Caco-2 (cell line): Measurements from ENCODE around the gene MYOZ1. TPM values are rescaled to one million over a fixed set of nuclear protein-coding genes. Genes with fewer than 3 reads are reported as not detected.

Experiments used
- BruUV-seq: library from RNA; stranded (reverse); fragments of 400-500 nt; replicated peaks from 2 replicates; lab custom pipeline; 2021; lab: Mats Ljungman, UMichigan
- CTCF ChIA-PET: fragments of 300-600 bp; sonication (Branson Sonifier 250); formaldehyde crosslinking; loops from one replicate; lab custom pipeline; 2022; ENCODE audit warnings: antibody characterized with exemption; lab: Charles Lee
- POLR2A ChIA-PET: fragments of 300-600 bp; sonication (Branson Sonifier 250); formaldehyde crosslinking; loops from one replicate; lab custom pipeline; 2022; ENCODE audit warnings: antibody characterized with exemption; lab: Charles Lee
- DNase-seq, 2 experiments: peaks; one replicate each; pipeline versions ENCODE4 v3.0.0 to v3.0.0-alpha.2; 2020 to 2022
- H3K27me3 ChIP-seq: replicated peaks from 2 replicates; pipeline ENCODE4 v1.6.0; 2011; ENCODE audit warnings: low read length; ENCODE audit not compliant: control insufficient read depth, insufficient read depth
- H3K36me3 ChIP-seq: 2 replicates; pipeline ENCODE4 v1.5.1; 2011; ENCODE audit warnings: low read length; ENCODE audit not compliant: control insufficient read depth, insufficient read depth
- H3K4me1 ChIP-seq: fragments of 250-450 bp; sonication (Bioruptor Pico); 2 replicates; pipeline ENCODE4 v1.5.1; 2020; ENCODE audit warnings: mild to moderate bottlenecking
- H3K4me3 ChIP-seq: 2 replicates; pipeline ENCODE4 v1.5.1; 2011; ENCODE audit warnings: low read depth, mild to moderate bottlenecking, control low read depth, low read length
- H3K9me3 ChIP-seq: fragments of 250-450 bp; sonication (Bioruptor Pico); 2 replicates; pipeline ENCODE4 v1.5.1; 2020; ENCODE audit warnings: mild to moderate bottlenecking, moderate library complexity
- H3K27ac Mint-ChIP-seq: one replicate; pipeline ENCODE4 v1.8.0; 2022; ENCODE audit warnings: mixed read lengths; ENCODE audit not compliant: unreplicated experiment
- H3K27me3 Mint-ChIP-seq: one replicate; pipeline ENCODE4 v1.8.0; 2022; ENCODE audit warnings: mixed read lengths; ENCODE audit not compliant: insufficient read depth, unreplicated experiment
- H3K36me3 Mint-ChIP-seq: one replicate; pipeline ENCODE4 v1.8.0; 2022; ENCODE audit warnings: mild to moderate bottlenecking, mixed read lengths; ENCODE audit not compliant: insufficient read depth, unreplicated experiment
- H3K4me1 Mint-ChIP-seq: one replicate; pipeline ENCODE4 v1.8.0; 2022; ENCODE audit warnings: low read depth, mixed read lengths; ENCODE audit not compliant: unreplicated experiment
- H3K4me3 Mint-ChIP-seq: one replicate; pipeline ENCODE4 v1.8.0; 2022; ENCODE audit warnings: mild to moderate bottlenecking, moderate library complexity, mixed read lengths; ENCODE audit not compliant: unreplicated experiment
- H3K9me3 Mint-ChIP-seq: one replicate; pipeline ENCODE4 v1.8.0; 2022; ENCODE audit warnings: mixed read lengths; ENCODE audit not compliant: unreplicated experiment
- intact Hi-C: fragments of 100-400 bp; cut with micrococcal nuclease; formaldehyde crosslinking; loops from one replicate; pipeline ENCODE4 v1.10.0; 2022; ENCODE audit not compliant: unreplicated experiment
- total RNA-seq: library from RNA; stranded (reverse); gene quantifications from 2 replicates; pipeline ENCODE4 v1.2.3, GENCODE V29; 2022
- TF ChIP-seq, protein P1 (sequence below), 2 experiments: fragments of 200-600 bp in 1 of 2; IDR thresholded peaks; 1 replicate in 1 of 2; 2 replicates in 1 of 2; pipeline versions ENCODE4 v1.5.1 to v1.8.0; 2011 to 2022; ENCODE audit warnings: antibody characterized with exemption in 1 of 2, control low read depth in 1 of 2, inconsistent platforms in 1 of 2, low read depth in 1 of 2, low read length in 1 of 2, mild to moderate bottlenecking in 1 of 2, moderate library complexity in 1 of 2; ENCODE audit not compliant: insufficient read depth in 1 of 2, severe bottlenecking in 1 of 2, unreplicated experiment in 1 of 2

Gene MYOZ1
- total RNA-seq, 1 experiment from 2014 or later = 0.52 TPM

DNA sequence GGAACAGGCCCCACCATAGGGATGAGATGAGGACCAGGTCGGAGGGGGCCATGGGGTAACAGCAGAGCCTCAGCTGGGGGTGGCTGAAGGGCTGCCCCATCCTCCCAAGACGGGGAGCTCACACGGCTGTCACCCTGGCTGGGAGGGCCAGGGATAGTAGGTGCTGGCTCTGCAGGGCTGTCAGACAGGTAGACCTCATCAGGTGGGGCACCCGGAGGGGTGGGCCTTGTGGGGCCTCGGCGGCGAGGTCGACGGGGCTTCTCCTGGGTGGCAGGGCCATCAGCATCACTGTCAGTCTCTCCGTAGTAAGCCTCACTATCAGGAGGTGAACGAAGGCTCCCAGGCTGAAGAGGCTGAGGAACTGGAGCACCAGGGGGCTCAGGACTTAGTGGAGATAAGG, 11.9 kb upstream of the MYOZ1 start:
- H3K36me3 Mint-ChIP-seq = no peaks in the 10 kb centered on the region
- peaks cover 18% of the 10 kb centered on the region for H3K4me1 Mint-ChIP-seq
- H3K4me1 ChIP-seq = peaks cover 34% of the 10 kb centered on the region
- ChIA-PET CTCF (no interaction called here), POLR2A (no interaction called here)
- DNase-seq = no peak
- H3K27me3 ChIP-seq = no peaks in the 10 kb centered on the region
- TF ChIP-seq, protein P1, sequence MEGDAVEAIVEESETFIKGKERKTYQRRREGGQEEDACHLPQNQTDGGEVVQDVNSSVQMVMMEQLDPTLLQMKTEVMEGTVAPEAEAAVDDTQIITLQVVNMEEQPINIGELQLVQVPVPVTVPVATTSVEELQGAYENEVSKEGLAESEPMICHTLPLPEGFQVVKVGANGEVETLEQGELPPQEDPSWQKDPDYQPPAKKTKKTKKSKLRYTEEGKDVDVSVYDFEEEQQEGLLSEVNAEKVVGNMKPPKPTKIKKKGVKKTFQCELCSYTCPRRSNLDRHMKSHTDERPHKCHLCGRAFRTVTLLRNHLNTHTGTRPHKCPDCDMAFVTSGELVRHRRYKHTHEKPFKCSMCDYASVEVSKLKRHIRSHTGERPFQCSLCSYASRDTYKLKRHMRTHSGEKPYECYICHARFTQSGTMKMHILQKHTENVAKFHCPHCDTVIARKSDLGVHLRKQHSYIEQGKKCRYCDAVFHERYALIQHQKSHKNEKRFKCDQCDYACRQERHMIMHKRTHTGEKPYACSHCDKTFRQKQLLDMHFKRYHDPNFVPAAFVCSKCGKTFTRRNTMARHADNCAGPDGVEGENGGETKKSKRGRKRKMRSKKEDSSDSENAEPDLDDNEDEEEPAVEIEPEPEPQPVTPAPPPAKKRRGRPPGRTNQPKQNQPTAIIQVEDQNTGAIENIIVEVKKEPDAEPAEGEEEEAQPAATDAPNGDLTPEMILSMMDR (IDR thresholded peaks at IDR 0.05; ENCODE audit: insufficient read depth in 1 of 2, low read depth in 1 of 2, low read length in 1 of 2, severe bottlenecking in 1 of 2, unreplicated experiment in 1 of 2) = no peak
- no TSS peak for BruUV-seq
- intact Hi-C loops = no loop called here
- H3K9me3 Mint-ChIP-seq = no peaks in the 10 kb centered on the region
- no peak overlapping the region for H3K27ac Mint-ChIP-seq
- no peaks in the 10 kb centered on the region for H3K9me3 ChIP-seq
- H3K4me3 Mint-ChIP-seq = no peak overlapping the region
- H3K36me3 ChIP-seq = no peaks in the 10 kb centered on the region
- H3K27me3 Mint-ChIP-seq = no peaks in the 10 kb centered on the region
- H3K4me3 ChIP-seq = no peak overlapping the region

GRCh38 chr10:73650537-73651331, 9.5 kb upstream of the MYOZ1 start:
- Mint-ChIP-seq H3K4me1 (peaks cover 27% of the 10 kb centered on the region), H3K9me3 (no peaks in the 10 kb centered on the region), H3K27ac (peak overlapping the region; percentile 61), H3K27me3 (no peaks in the 10 kb centered on the region), H3K4me3 (no peak overlapping the region), H3K36me3 (no peaks in the 10 kb centered on the region)
- Histone ChIP-seq H3K27me3 (no peaks in the 10 kb centered on the region), H3K4me3 (no peak overlapping the region), H3K36me3 (no peaks in the 10 kb centered on the region), H3K9me3 (no peaks in the 10 kb centered on the region), H3K4me1 (peaks cover 41% of the 10 kb centered on the region)
- TF ChIP-seq, protein P1 (IDR thresholded peaks at IDR 0.05; ENCODE audit: insufficient read depth in 1 of 2, low read depth in 1 of 2, low read length in 1 of 2, severe bottlenecking in 1 of 2, unreplicated experiment in 1 of 2) = no peak
- ChIA-PET POLR2A (no interaction called here), CTCF (interaction anchor here (0.6 to 2.9 kb wide), 3 partner anchors 121 to 137 kb away, joined by 3 to 15 read pairs (median 6); no protein-coding TSS in a partner anchor)
- intact Hi-C loops = no loop called here
- BruUV-seq = no TSS peak
- DNase-seq = no peak

GRCh38 chr10:73649876-73650536, 8.7 kb upstream of the MYOZ1 start:
- Histone ChIP-seq H3K36me3 (no peaks in the 10 kb centered on the region), H3K4me1 (peaks cover 41% of the 10 kb centered on the region), H3K4me3 (no peak overlapping the region), H3K27me3 (no peaks in the 10 kb centered on the region), H3K9me3 (no peaks in the 10 kb centered on the region)
- TF ChIP-seq, protein P1 (IDR thresholded peaks at IDR 0.05; ENCODE audit: insufficient read depth in 1 of 2, low read depth in 1 of 2, low read length in 1 of 2, severe bottlenecking in 1 of 2, unreplicated experiment in 1 of 2) = no peak
- Mint-ChIP-seq H3K4me3 (no peak overlapping the region), H3K4me1 (peaks cover 35% of the 10 kb centered on the region), H3K27ac (peak overlapping the region; percentile 0), H3K27me3 (no peaks in the 10 kb centered on the region), H3K9me3 (no peaks in the 10 kb centered on the region), H3K36me3 (peaks cover 4% of the 10 kb centered on the region)
- intact Hi-C loops = loop anchor here (10.0 kb wide), 1 partner anchor 235 kb away; the partner anchor contains the start of gene ANXA7
- BruUV-seq = no TSS peak
- ChIA-PET POLR2A (no interaction called here), CTCF (interaction anchor here (0.5 to 2.9 kb wide), 2 partner anchors 23 to 120 kb away, joined by 3 to 15 read pairs; no protein-coding TSS in a partner anchor)
- DNase-seq = no peak
